ENCODE results near the gene SLC25A21.

SLC25A21 gene

GRCh38 chr14:36884049-36884448, 288.4 kb downstream of the SLC25A21 start:
- DNase-seq (ENCODE audit: low read depth), result no peak
- H3K4me3 ChIP-seq (ENCODE audit: low read length), result no peak overlapping the region
- no peak for TF ChIP-seq CTCF (IDR thresholded peaks at IDR 0.05; ENCODE audit: insufficient read depth, low read depth, low read length, missing control alignments)

GRCh38 chr14:36880276-36880675, 292.1 kb downstream of the SLC25A21 start:
- H3K4me3 ChIP-seq (ENCODE audit: low read length), result no peak overlapping the region
- no peak for TF ChIP-seq CTCF (IDR thresholded peaks at IDR 0.05; ENCODE audit: insufficient read depth, low read depth, low read length, missing control alignments)
- DNase-seq (ENCODE audit: low read depth), result no peak

- no peak for TF ChIP-seq CTCF (IDR thresholded peaks at IDR 0.05; ENCODE audit: insufficient read depth, low read depth, low read length, missing control alignments)
- H3K4me3 ChIP-seq (ENCODE audit: low read length), result no peak overlapping the region
- DNase-seq (ENCODE audit: low read depth), result no peak
Observed at GRCh38 chr14:36879558-36879957, 292.8 kb downstream of the SLC25A21 start.

- no peak overlapping the region for H3K4me3 ChIP-seq (ENCODE audit: low read length)
- peak; percentile 83 for DNase-seq (ENCODE audit: low read depth)
- no peak for TF ChIP-seq CTCF (IDR thresholded peaks at IDR 0.05; ENCODE audit: insufficient read depth, low read depth, low read length, missing control alignments)
Observed at GRCh38 chr14:36874396-36875138, 297.8 kb downstream of the SLC25A21 start.

- no peak for DNase-seq (ENCODE audit: low read depth)
- no peak for TF ChIP-seq CTCF (IDR thresholded peaks at IDR 0.05; ENCODE audit: insufficient read depth, low read depth, low read length, missing control alignments)
- H3K4me3 ChIP-seq (ENCODE audit: low read length), result no peak overlapping the region
Observed at GRCh38 chr14:36870776-36871175, 301.6 kb downstream of the SLC25A21 start.

GRCh38 chr14:36869125-36869524, 303.3 kb downstream of the SLC25A21 start:
- H3K4me3 ChIP-seq (ENCODE audit: low read length), result no peak overlapping the region
- DNase-seq (ENCODE audit: low read depth), result no peak
- TF ChIP-seq CTCF (IDR thresholded peaks at IDR 0.05; ENCODE audit: insufficient read depth, low read depth, low read length, missing control alignments), result no peak

GRCh38 chr14:36866867-36867266, 305.5 kb downstream of the SLC25A21 start:
- no peak for TF ChIP-seq CTCF (IDR thresholded peaks at IDR 0.05; ENCODE audit: insufficient read depth, low read depth, low read length, missing control alignments)
- no peak for DNase-seq (ENCODE audit: low read depth)

More at GRCh38 chr14:36866867-36867266, 305.5 kb downstream of the SLC25A21 start:
- H3K4me3 ChIP-seq (ENCODE audit: low read length), result no peak overlapping the region

Data from epithelial cell of esophagus (primary cell).